HTERT RPE-1 (cell line): ENCODE results near the gene ATXN2.
"Not testable (repeated sequence)": the region's sequence is repeated elsewhere in the genome, so short reads cannot be mapped to it uniquely, and the experiment has no call there.

Source experiments
- in situ Hi-C: fragments of 300-500 bp; cut with MboI; formaldehyde crosslinking; loops from 4 replicates; pipeline ENCODE4 v1.14.3; 2020; ENCODE audit warnings: low sequenced_read_pairs

ATXN2 gene

DNA sequence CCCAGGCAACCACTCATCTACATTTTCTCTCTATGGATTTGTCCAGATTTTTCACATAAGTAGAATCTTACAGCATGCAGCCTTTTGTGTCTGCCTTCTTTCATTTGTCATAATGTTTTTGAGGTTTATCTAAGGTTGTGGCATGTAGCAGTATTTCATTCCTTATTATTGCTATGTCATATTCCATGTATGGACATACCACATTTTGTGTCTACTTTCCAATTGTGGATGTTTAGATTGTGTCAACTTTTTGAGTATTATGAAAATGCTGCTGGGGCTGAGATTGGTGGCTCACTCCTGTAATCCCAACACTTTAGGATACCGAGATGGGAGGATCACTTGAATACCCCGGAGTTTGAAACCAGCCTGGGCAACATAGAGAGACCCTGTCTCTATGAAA lies 3.2 kb upstream of the ATXN2 start:
- in situ Hi-C loops = no loop called here

DNA sequence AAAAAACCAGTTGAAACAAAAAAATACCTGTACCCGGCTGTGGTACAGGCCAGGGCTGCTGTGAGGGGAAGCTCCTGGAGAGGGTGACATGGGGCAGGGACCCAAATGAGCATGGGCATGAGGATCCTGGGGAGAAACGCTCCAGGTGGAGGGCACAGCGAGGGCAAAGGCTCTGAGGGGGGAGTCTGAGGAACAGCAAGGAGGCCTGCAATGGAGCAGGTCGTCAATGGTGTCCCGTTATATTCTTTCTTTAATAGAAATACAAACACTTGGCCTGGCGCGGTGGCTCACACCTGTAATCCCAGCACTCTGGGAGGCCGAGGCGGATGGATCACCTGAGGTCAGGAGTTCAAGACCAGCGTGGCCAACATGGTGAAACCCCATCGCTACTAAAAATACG lies 1.9 kb upstream of the ATXN2 start:
- in situ Hi-C loops = not testable (repeated sequence)

DNA sequence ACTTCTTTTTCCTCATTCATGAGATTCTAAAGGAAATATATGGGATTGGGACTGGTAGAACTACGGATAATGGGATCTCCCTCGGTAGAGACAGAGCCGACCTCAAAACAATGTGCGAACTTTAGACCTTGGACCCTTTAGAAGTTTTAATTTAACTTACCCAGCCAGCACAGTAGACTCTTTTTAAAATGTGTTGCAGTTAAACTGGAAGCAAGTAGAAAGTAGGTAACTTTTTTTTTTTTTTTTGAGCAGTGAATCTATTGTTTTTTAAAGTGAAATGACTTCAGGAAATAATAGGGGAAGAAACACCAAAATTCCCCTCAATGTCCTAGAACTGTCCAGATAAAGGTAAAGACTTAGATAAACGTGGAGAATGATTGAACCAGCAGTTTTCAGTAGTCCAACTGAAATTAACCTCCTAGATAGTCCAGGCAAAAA lies 1.1 kb upstream of the ATXN2 start:
- in situ Hi-C loops = no loop called here

DNA sequence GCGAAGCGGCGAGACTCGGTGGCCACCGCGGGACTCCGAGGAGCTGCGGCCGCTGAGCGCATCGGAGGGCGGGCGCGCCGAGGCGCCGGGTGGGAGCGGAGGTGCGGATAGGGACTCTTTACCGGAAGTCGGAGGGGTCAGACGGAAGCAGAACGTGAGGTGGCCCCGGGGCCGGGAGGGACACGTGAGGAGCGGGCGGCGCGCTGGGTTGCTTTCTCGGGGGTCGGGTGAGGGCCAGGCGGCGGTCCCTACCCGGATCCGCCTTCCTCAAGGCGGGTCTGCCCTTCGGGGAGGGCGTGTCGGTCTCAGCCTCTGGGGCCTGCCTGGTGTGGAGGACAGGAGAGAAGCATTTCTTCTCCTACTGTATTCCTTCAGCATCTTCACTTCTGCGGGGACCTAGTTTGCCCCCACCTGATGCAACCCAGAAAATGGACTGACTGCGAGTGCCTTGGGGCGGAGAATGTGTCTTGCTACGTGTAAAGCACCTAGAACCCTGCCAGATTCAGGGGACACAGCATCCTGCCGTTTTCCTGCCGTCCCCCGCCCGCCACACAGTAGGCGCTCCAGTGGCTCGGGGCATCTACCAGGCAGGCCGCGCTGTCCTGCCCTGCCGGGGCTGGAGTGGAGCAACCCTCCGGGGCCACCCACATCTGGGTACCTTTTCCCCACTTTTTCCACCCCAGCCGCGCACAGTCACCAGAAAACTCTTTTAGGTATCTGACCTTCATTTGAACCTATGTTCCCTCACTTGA lies 514 bp upstream of the ATXN2 start:
- in situ Hi-C loops = no loop called here

DNA sequence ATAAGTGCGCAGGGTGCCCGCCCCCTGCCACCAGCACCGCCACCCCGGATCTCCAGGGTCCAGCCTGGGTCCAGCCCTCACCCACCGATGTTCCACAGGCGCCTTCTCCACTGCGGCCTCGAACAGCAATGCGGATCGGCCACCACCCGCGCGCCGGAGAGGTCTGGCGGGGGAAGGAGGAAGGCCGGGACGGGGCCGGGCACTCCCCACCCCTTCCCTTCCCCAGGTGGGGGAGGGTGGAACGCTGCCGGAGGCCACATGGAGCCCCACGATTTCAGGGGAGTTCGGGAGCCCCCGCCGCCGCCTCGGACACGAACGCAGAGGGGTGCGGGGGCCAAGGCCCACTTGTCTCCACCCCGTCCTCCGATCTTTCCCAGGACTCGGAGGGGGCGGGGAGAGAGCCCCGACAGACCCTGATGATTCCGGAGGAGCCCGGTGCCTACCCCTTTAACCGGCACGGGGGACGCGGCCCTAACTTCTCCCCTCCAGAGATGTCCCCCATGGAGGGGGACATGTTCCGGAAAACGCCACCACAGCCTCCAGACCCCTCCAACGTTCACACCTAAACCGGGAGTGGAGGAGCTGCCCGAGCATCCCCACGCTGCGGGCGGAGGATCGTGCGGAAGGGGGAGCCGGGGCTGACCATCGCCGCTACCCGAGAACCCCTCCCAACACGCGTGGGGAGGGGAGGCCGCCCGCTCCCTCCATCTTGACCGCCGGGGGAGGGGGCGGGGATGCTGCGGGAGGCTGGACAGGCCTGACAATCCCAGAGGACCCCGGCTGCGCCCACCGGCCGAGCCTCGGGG lies 1.1 kb downstream of the ATXN2 start:
- in situ Hi-C loops = no loop called here

DNA sequence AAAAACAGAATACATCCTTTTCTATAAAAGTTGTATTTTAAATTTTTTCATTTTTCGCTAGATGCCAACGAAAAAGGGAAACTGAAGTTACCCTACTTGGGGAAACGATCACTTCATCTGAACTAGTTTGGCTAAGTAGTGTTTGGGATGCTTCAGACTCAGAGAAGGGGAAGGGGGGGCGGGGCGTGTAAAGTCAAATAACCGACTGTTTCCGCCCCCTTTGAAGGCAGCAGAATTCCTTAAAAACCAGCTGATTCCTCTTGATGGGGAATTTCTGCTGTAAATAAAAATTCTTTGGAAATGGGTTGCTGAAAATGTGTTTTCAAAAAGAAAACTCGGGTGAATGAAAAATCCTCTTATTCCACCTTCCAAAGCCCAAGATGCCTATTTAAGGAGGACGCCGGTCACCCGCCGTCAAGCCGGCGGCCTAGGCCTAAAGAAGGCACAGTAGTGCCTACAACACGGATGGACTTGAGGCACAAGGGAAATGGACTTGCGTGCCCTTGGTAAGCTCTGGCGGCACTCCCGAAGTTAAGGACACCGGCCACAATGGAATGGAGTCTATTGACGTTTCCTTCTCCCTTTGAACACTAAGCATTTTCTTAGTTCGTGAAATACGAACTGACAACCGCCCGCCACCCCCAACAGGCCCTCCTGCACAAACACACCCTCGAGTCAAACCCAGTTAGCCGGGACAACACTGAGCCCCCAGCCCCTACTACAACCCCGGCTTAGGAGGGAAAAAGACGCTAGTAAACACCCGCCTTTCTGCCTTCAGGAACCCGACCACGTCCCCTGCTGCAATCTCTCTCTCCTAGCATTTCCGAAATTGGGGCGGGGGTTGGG lies 1.9 kb downstream of the ATXN2 start:
- in situ Hi-C loops = no loop called here

DNA sequence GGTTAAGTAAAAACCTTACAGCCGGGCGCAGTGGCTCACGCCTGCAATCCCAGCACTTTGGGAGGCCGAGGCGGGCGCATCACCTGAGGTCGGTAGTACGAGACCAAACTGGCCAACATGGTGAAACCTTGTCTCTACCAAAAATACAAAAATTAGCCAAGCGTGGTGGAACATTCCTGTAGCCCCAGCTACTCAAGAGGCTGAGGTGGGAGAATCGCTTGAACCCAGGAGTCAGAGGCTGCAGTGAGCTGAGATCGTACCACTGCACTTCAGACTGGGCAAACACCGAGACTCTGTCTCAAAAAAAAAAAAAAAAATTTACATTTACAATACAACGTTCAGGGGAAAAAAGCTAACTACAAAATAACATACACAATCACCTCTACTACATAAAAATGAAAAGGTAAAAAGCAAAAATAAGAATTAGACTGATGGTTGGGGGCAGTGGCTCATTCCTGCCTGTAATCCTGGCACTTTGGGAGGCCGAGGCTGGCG lies 3.7 kb downstream of the ATXN2 start:
- in situ Hi-C loops = not testable (repeated sequence)

DNA sequence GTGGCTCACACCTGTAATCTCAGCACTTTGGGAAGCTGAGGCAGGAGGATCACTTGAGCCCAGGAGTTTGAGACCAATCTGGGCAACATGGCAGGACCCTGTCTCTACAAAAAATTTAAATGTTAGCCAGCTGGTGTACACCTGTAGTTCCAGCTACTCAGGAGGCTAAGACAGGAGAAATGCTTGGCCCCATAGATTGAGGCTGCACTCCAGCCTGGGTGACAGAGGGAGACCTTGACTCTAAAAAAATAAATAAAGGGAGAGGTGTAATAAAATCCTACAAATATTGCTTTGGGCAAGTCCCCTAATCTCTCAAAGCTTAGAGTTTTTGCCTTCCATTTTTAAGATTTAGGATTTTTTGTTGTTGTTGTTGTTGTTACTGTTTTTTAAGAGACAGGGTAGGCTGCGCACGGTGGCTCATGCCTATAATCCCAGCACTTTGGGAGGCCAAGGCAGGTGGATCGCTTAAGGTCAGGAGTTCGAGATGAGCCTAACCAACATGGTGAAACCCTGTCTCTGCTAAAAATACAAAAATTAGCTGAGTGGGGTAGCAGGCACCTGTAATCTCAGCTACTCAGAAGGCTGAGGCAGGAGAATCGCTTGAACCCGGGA lies 7.6 kb downstream of the ATXN2 start:
- in situ Hi-C loops = not testable (repeated sequence)

DNA sequence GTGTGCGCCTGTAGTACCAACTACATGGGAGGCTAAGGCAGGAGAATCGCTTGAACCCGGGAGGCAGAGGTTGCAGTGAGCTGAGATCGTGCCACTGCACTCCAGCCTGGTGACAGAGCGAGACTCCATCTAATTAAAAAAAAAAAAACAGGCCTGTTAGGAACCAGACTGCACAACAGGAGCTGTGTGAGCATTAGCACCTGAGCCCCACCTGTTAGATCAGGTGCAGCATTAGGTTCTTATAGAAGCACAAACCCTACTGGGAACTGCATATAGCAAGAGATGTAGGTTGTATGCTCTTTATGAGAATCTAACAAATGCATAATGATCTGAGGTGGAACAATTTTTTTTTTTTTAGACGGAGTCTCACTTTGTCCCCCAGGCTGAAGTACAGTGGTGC lies 8.6 kb downstream of the ATXN2 start:
- in situ Hi-C loops = no loop called here

DNA sequence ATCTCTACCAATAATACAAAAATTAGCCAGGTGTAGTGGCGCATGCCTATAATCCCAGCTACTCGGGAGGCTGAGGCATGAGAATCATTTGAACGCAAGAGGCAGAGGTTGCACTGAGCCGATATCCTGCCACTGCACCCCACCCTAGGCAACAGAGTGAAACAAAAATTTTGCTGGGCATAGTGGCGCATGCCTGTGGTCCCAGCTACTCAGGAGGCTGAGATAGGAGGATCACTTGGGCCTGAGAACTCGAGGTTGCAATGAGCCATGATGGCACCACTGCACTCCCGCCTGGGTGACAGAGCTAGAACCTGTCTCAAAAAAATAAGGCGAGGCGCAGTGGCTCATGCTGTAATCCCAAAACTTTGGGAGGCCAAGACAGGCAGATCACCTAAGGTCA lies 9.5 kb downstream of the ATXN2 start:
- in situ Hi-C loops = no loop called here

DNA sequence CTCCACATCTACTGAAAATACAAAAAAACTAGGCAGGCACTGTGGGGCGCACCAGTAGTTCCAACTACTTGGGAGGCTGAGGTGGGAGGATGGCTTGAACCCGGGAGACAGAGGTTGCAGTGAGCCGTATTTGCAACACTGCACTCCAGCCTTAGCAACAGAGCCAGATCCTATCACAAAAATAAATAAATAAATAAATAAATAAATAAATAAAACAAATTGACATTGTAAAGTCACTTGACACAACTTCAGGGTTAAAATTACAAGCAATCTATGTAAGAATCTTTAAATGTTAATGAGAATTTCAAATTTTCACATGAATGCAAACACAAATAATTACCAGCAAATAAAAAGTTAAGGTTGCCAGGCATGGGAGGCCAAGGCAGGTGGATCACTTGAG lies 11.1 kb downstream of the ATXN2 start:
- in situ Hi-C loops = no loop called here

DNA sequence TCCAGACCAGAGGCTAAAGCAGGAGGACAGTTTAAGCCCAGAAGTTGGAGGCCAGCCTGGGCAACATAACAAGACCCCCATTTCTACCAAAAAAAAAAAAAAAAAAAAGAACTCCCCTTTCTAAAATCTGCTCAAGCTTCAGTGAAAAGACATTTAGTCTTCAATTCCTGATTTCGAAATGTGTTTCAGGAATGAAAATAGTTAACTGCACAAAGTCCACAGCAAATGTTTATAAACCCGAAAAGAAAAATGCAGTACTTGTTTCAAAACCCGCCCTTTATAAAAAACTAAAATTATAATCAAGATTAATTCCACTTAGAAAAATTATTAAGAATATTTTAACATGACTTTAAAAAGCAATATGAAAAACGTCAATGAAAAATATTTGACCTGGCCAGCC lies 12.1 kb downstream of the ATXN2 start:
- in situ Hi-C loops = no loop called here

DNA sequence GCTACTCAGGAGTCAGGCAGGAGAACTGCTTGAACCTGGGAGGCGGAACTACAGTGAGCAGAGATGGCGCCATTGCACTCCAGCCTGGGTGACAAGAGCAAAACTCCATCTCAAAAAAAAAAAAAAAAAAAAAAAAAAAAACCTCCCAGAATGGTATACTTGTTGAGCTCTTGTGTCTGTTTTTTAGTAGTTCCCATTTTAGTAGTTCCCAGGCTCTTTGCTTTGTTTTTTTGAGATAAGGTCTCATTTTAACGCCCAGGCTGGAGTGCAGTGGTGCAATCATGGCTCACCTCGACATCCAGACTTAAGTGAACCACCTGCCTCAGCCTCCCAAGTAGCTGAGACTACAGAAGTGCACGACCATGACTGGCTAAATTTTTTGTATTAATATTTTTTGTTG lies 13.4 kb downstream of the ATXN2 start:
- in situ Hi-C loops = no loop called here

DNA sequence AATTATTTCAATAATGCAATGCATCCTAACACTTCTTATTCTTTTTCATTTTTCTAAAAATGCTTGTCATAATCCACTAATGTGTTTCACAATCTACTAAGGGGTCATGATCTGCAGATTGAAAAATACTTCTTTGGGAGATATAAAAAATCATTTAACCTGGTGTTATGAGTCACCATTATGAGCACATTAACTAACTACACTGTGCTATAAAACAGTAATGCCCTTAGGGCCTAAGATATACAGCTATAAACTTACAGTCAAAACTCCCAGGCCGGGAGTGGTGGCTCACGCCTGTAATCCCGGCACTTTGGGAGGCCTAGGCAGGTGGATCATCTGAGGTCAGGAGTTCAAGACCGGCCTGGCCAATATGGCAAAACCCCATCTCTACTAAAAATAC lies 14.2 kb downstream of the ATXN2 start:
- in situ Hi-C loops = no loop called here

DNA sequence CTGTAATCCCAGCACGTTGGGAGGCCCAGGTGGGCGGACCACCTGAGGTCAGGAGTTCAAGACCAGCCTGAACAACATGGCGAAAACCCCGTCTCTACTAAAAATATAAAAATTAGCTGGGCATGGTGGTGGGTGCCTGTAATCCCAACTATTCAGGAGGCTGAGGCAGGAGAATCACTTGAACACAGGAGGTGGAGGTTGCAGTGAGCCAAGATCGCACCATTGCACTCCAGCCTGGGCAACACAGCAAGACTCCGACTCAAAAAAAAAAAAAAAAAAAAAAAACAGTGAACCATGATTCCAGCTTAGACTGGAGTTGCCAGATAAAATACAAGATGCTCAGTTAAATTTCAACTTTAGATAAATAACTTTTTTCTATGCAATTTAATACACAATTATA lies 15.6 kb downstream of the ATXN2 start:
- in situ Hi-C loops = not testable (repeated sequence)

DNA sequence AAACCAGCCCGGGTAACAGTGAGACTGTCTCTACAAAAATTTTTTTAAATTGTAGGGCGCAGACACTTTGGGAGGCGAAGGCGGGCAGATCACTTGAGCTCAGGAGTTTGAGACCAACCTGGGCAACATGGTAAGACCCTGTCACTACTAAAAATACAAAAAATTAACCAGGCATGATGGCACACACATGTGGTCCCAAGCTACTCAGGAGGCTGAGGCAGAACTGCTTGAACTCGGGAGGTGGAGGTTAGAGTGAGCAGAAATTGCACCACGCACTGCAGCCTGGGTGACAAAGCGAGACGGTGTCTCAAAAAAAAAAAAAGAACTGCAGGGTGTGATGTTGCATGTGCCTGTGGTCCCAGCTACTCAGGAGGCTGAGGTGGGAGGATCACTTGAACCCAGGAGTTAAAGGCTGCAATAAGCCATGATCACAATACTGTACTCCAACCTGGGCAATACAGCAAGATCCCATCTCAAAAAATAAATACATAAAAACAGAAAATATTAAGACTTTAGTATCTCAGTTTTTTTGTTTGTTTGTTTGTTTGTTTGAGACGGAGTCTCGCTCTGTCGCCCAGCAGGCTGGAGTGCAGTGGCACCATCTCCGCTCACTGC lies 16.9 kb downstream of the ATXN2 start:
- in situ Hi-C loops = no loop called here

DNA sequence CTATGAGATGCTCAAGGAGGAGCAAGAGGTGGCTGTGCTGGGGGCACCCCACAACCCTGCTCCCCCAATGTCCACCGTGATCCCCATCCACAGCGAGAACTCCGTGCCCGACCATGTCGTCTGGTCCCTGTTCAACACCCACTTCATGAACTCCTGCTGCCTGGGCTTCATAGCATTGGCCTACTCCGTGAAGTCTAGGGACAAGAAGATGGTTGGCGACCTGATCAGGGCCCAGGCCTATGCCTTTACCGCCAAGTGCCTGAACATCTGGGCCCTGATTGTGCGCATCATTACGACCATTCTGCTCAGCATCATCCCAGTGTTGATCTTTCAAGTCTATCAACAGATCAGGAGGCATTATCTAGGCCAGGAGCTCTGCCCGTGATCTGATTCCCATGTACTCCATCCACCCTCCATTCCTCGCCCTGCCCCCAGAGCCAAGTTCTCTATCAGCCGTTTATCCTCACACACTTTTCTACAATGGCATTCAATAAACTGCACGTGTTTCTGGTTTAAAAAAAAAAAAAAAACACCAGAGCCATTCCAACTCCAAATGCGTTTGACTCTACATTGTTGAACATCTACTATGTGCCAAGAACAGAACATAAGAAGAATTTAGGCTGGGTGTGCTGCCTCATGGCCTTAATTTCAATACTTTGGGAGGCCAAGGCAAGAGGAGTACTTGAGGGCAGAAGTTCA lies 17.5 kb downstream of the ATXN2 start:
- in situ Hi-C loops = no loop called here

DNA sequence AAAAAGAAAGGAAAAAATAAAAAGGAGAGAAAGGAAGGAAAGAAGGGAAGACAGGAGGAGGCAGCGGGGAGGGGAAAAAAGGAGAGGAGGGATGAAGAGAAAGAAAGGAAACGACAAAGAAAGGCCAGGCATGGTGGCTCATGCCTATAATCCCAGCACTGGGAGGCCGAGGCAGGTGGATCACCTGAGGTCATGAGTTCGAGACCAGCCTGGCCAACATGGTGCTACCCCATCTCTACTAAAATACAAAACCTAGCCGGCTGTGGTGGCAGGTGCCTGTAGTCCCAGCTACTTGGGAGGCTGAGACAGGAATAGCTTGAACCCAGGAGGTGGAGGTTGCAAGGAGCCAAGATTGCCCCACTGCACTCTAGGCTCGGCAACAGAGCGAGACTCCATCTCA lies 18.4 kb downstream of the ATXN2 start:
- in situ Hi-C loops = no loop called here

DNA sequence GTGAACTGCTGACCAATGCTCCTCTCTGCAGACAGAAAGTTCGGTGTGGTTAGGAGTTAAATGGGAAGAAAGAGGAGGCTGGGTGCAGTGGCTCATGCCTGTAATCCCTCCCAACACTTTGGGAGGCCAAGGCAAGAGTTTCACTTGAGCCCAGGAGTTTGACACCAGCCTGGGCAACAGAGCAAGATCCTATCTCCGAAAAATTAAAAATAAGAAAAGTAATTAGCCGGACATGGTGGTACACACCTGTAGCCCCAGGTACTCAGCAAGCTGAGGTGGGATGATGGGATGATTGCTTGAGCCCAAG lies 19.0 kb downstream of the ATXN2 start:
- in situ Hi-C loops = no loop called here

DNA sequence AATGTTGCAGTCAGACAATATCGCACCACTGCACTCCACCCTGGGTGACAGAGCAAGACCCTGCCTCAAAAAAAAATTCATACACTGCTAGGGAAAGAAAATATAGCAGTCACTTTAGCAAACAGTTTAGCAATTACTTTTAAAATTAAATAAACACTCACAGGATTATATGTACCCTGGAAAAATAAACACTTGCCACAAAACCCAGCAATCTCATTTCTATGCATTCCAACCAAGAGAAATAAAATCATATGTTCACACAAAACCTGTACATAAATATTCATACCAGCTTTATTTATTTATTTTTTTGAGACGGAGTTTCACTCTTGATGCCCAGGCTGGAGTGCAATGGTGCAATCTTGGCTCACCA lies 20.2 kb downstream of the ATXN2 start:
- in situ Hi-C loops = no loop called here
